K562 (cell line): Measurements from ENCODE around the gene LENEP. TPM values are rescaled to one million over a fixed set of nuclear protein-coding genes. Genes with fewer than 3 reads are reported as not detected.
A peak's percentile ranks its signal among the peaks of the same experiment; 100 is the strongest.

Source experiments
- BRF1 ChIP-seq: IDR thresholded peaks from 3 replicates; pipeline ENCODE4 v1.6.1; 2011; ENCODE audit warnings: borderline replicate concordance, mild to moderate bottlenecking; ENCODE audit not compliant: insufficient read length; ENCODE audit errors: extremely low read depth
- DMBX1 ChIP-seq: fragments of 250-450 bp; sonication (Bioruptor Pico); IDR thresholded peaks from 2 replicates; pipeline ENCODE4 v1.8.0; 2022; ENCODE audit warnings: inconsistent platforms, mild to moderate bottlenecking, moderate library complexity, borderline replicate concordance
- DPF2 ChIP-seq: fragments of 450-650 bp; IDR thresholded peaks from 2 replicates; pipeline ENCODE4 v1.6.1; 2016
- HMBOX1 ChIP-seq: sonication (generic); IDR thresholded peaks from 2 replicates; pipeline ENCODE4 v1.6.1; 2016
- HOXB6 ChIP-seq: fragments of 250-450 bp; sonication (Bioruptor Pico); IDR thresholded peaks from 2 replicates; pipeline ENCODE4 v1.5.1; 2022; ENCODE audit warnings: mild to moderate bottlenecking, borderline replicate concordance
- JUNB ChIP-seq: fragments of 450-650 bp; formaldehyde crosslinking; conservative IDR thresholded peaks from 2 replicates; pipeline ENCODE4 v1.4.0; 2020; ENCODE audit warnings: mild to moderate bottlenecking
- JUND ChIP-seq, 2 experiments: IDR thresholded peaks; 2 replicates in 1 of 2; 3 replicates in 1 of 2; pipeline ENCODE4 v1.6.1; 2011; ENCODE audit warnings: borderline replicate concordance in 2 of 2, low read depth in 2 of 2, low read length in 2 of 2, improper control_type of control experiment in 1 of 2, missing biosample characterization in 1 of 2, missing genetic modification characterization in 1 of 2, missing genetic modification reagents in 1 of 2
- MAFK ChIP-seq: IDR thresholded peaks from 2 replicates; pipeline ENCODE4 v1.6.1; 2011; ENCODE audit warnings: low read length, improper control_type of control experiment
- MCM7 ChIP-seq, 2 experiments: fragments of 450-650 bp; IDR thresholded peaks; 2 replicates each; pipeline ENCODE4 v1.6.1; 2016 to 2018
- NCOA1 ChIP-seq: fragments of 450-650 bp; IDR thresholded peaks from 2 replicates; pipeline ENCODE4 v1.6.1; 2016; ENCODE audit warnings: low read depth
- RAD21 ChIP-seq, 2 experiments: fragments of 250-450 bp in 1 of 2; fragments of 450-650 bp in 1 of 2; sonication (Bioruptor Pico) in 1 of 2; formaldehyde crosslinking in 1 of 2; IDR thresholded peaks in 1 of 2; conservative IDR thresholded peaks in 1 of 2; 2 replicates each; pipeline versions ENCODE4 v1.4.0 to v1.8.0; 2020 to 2022; ENCODE audit warnings: mild to moderate bottlenecking in 2 of 2, moderate library complexity in 1 of 2
- RBBP5 ChIP-seq: fragments of 200-600 bp; sonication (generic); IDR thresholded peaks from 2 replicates; pipeline ENCODE4 v1.6.1; 2012; ENCODE audit warnings: borderline replicate concordance, mild to moderate bottlenecking, low read length, control low read depth, inconsistent platforms; ENCODE audit not compliant: insufficient read depth, poor library complexity, severe bottlenecking
- RCOR1 ChIP-seq, 2 experiments: IDR thresholded peaks; 2 replicates each; pipeline ENCODE4 v1.6.1; 2012; ENCODE audit warnings: low read depth in 2 of 2, low read length in 2 of 2, borderline replicate concordance in 1 of 2, improper control_type of control experiment in 1 of 2
- RFX7 ChIP-seq: fragments of 250-450 bp; sonication (Bioruptor Pico); IDR thresholded peaks from 2 replicates; pipeline ENCODE4 v1.5.1; 2021; ENCODE audit warnings: mild to moderate bottlenecking
- SMARCA5 ChIP-seq: fragments of 450-650 bp; IDR thresholded peaks from 2 replicates; pipeline ENCODE4 v1.6.1; 2016
- SOX6 ChIP-seq: fragments of 450-650 bp; IDR thresholded peaks from 2 replicates; pipeline ENCODE4 v1.6.1; 2014; ENCODE audit warnings: mild to moderate bottlenecking
- SRF ChIP-seq, 2 experiments: fragments of 250-450, 450-650 bp in 1 of 2; sonication (Bioruptor Pico) in 1 of 2; sonication (generic) in 1 of 2; formaldehyde crosslinking; IDR thresholded peaks; 2 replicates each; pipeline versions ENCODE4 v1.5.0 to v1.5.1; 2020 to 2022; ENCODE audit warnings: mild to moderate bottlenecking in 1 of 2, missing genetic modification reagents in 1 of 2
- SUPT5H ChIP-seq: fragments of 450-650 bp; IDR thresholded peaks from 2 replicates; pipeline ENCODE4 v1.6.1; 2016
- TAF15 ChIP-seq: fragments of 200-400 bp; formaldehyde crosslinking; IDR thresholded peaks from 2 replicates; pipeline ENCODE4 v1.6.1; 2017; ENCODE audit warnings: mild to moderate bottlenecking, low read depth, low read length, moderate library complexity
- ZNF274 ChIP-seq: IDR thresholded peaks from 2 replicates; pipeline ENCODE4 v1.6.1; 2011; ENCODE audit warnings: low read depth, mild to moderate bottlenecking, low read length, moderate library complexity, borderline replicate concordance
- ZNF384 ChIP-seq: IDR thresholded peaks from 2 replicates; pipeline ENCODE4 v1.6.1; 2012; ENCODE audit warnings: low read depth, low read length, improper control_type of control experiment
- ZNF699 ChIP-seq: fragments of 250-450 bp; sonication (Bioruptor Pico); IDR thresholded peaks from 2 replicates; pipeline ENCODE4 v1.8.0; 2021; ENCODE audit warnings: mild to moderate bottlenecking, moderate library complexity; ENCODE audit not compliant: insufficient replicate concordance
- ZNF717 ChIP-seq: fragments of 250-450 bp; sonication (Bioruptor Pico); IDR thresholded peaks from 2 replicates; pipeline ENCODE4 v1.5.0; 2021
- ZSCAN29 ChIP-seq: fragments of 450-650 bp; IDR thresholded peaks from 2 replicates; pipeline ENCODE4 v1.6.1; 2017
- polyA plus RNA-seq, 8 experiments: library from polyadenylated mRNA; depleted of rRNA in 4 of 8; stranded (reverse) in 5 of 8; unstranded in 3 of 8; fragments of >200 nt; fragmentation: Nextera tagmentation in 2 of 8; fragmentation: Illumina TruSeq in 1 of 8; extraction: Ambion mirVana in 2 of 8; extraction: Trizol in 1 of 8; gene quantifications; 2 replicates each; pipeline versions ENCODE4 v1.2.1 to v1.2.3, GENCODE V29; 2011 to 2014; ENCODE audit warnings: inconsistent platforms in 1 of 8, missing spikeins in 1 of 8
- total RNA-seq, 7 experiments: library from RNA; depleted of rRNA in 6 of 7; stranded (reverse); fragments of >200 nt in 6 of 7; fragmentation: Illumina TruSeq in 2 of 7; extraction: Trizol in 2 of 7; gene quantifications; 2 replicates each; pipeline versions ENCODE4 v1.2.1 to v1.2.3, GENCODE V29; 2011 to 2021; ENCODE audit warnings: low replicate concordance in 1 of 7
- TF ChIP-seq, protein P1 (sequence below): fragments of 250-450 bp; sonication (Bioruptor Pico); IDR thresholded peaks from 2 replicates; pipeline ENCODE4 v1.4.0; 2020; ENCODE audit warnings: mild to moderate bottlenecking, moderate library complexity

Gene LENEP
- total and polyA plus RNA-seq, 9 of the 15 experiments (the other 6 are each of a cell fraction or from before 2014, with no cell fraction given), result 0.23 to 0.87 (median 0.67) TPM; not detected in 5

- TF ChIP-seq, protein P1, sequence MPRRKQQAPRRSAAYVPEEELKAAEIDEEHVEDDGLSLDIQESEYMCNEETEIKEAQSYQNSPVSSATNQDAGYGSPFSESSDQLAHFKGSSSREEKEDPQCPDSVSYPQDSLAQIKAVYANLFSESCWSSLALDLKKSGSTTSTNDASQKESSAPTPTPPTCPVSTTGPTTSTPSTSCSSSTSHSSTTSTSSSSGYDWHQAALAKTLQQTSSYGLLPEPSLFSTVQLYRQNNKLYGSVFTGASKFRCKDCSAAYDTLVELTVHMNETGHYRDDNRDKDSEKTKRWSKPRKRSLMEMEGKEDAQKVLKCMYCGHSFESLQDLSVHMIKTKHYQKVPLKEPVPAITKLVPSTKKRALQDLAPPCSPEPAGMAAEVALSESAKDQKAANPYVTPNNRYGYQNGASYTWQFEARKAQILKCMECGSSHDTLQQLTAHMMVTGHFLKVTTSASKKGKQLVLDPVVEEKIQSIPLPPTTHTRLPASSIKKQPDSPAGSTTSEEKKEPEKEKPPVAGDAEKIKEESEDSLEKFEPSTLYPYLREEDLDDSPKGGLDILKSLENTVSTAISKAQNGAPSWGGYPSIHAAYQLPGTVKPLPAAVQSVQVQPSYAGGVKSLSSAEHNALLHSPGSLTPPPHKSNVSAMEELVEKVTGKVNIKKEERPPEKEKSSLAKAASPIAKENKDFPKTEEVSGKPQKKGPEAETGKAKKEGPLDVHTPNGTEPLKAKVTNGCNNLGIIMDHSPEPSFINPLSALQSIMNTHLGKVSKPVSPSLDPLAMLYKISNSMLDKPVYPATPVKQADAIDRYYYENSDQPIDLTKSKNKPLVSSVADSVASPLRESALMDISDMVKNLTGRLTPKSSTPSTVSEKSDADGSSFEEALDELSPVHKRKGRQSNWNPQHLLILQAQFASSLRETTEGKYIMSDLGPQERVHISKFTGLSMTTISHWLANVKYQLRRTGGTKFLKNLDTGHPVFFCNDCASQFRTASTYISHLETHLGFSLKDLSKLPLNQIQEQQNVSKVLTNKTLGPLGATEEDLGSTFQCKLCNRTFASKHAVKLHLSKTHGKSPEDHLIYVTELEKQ (CRISPR knock-in tag), result 0 out of 2 replicates have a peak, but pooled peaks have one; percentile 28
- TF ChIP-seq NCOA1 (peak; percentile 11; the same call in 1 of the 2 replicates), ZNF384 (no peak), MAFK (no peak), JUND (IDR thresholded peaks at IDR 0.05; ENCODE audit: borderline replicate concordance, low read depth, low read length) (no peak), JUND (tag; IDR thresholded peaks at IDR 0.05; ENCODE audit: borderline replicate concordance, low read depth, low read length) (no peak), HOXB6 (CRISPR knock-in tag) (no peak), SMARCA5 (peak; percentile 48; the same call in 1 of the 2 replicates), TAF15 (no peak), HMBOX1 (0 out of 2 replicates have a peak, but pooled peaks have one; percentile 10), MCM7 (IDR thresholded peaks at IDR 0.05) (no peak), ZSCAN29 (no peak), RFX7 (CRISPR knock-in tag) (no peak), DMBX1 (CRISPR knock-in tag) (peak; percentile 10; the same call in 1 of the 2 replicates), ZNF274 (no peak), ZNF717 (CRISPR knock-in tag) (0 out of 2 replicates have a peak, but pooled peaks have one; percentile 39), JUNB (CRISPR knock-in tag) (no peak), RAD21 (CRISPR knock-in tag; conservative IDR thresholded peaks at IDR 0.05 in 1 of 2, IDR thresholded peaks at IDR 0.05 in 1 of 2) (no peak), DPF2 (0 out of 2 replicates have a peak, but pooled peaks have one; percentile 50), SOX6 (0 out of 2 replicates have a peak, but pooled peaks have one; percentile 18), ZNF699 (CRISPR knock-in tag) (no peak), RBBP5 (no peak), BRF1 (no peak), SUPT5H (peak; percentile 31; the same call in 1 of the 2 replicates), RCOR1 (IDR thresholded peaks at IDR 0.05; ENCODE audit: borderline replicate concordance in 1 of 2, low read depth in 2 of 2, low read length in 2 of 2) (peak in 1 of 2 experiments; percentile 40; a peak in 1 of 4 replicates), SRF (CRISPR knock-in tag; IDR thresholded peaks at IDR 0.05) (no peak; a peak in 1 of 4 replicates)
These were observed 11.1 kb downstream of the LENEP start (continued) for GRCh38 chr1:155004352-155005075.
